Loucy (cell line): ENCODE measurements around the gene PIK3R1.

ENCODE experiments used
- EZH2phosphoT487 ChIP-seq: fragments of 200-600 bp; IDR thresholded peaks from 2 replicates; pipeline ENCODE4 v1.6.1; 2018; ENCODE audit warnings: antibody characterized with exemption, mild to moderate bottlenecking, moderate library complexity, borderline replicate concordance
- TF ChIP-seq, protein P1 (sequence below): fragments of 200-600 bp; sonication (generic); conservative IDR thresholded peaks from 2 replicates; pipeline ENCODE4 v1.5.1; 2014; ENCODE audit warnings: mild to moderate bottlenecking, antibody characterized with exemption, low read length

DNA sequence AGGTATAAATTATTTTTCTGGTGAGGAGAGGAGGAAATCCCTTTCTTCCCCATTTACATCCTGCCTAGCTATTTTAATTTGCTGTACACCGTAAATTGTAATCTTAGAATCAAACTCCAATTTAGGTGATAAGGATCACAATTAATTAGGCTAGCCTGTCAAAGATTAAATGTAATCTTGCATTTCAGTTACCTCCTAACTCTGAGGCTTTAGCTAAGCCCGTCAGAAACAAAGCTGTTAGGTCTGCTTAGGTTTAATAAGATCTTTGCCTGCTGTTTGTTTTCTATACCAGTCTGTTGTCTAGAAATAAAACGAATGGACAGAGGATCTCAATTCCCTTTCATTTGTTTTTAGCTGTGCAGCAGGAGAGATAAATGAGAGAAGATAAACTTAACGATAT lies 51.5 kb downstream of the PIK3R1 start:
- TF ChIP-seq, protein P1, sequence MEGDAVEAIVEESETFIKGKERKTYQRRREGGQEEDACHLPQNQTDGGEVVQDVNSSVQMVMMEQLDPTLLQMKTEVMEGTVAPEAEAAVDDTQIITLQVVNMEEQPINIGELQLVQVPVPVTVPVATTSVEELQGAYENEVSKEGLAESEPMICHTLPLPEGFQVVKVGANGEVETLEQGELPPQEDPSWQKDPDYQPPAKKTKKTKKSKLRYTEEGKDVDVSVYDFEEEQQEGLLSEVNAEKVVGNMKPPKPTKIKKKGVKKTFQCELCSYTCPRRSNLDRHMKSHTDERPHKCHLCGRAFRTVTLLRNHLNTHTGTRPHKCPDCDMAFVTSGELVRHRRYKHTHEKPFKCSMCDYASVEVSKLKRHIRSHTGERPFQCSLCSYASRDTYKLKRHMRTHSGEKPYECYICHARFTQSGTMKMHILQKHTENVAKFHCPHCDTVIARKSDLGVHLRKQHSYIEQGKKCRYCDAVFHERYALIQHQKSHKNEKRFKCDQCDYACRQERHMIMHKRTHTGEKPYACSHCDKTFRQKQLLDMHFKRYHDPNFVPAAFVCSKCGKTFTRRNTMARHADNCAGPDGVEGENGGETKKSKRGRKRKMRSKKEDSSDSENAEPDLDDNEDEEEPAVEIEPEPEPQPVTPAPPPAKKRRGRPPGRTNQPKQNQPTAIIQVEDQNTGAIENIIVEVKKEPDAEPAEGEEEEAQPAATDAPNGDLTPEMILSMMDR, result no peak
- no peak for TF ChIP-seq EZH2phosphoT487
